AG10803 (cell line): ENCODE results near the gene SLC35F3.

ENCODE experiments used
- DNase-seq: peaks from one replicate; pipeline ENCODE4 v3.0.0; 2010; ENCODE audit warnings: low read depth
- H3K4me3 ChIP-seq: 2 replicates; pipeline ENCODE4 v1.5.1; 2011; ENCODE audit warnings: mild to moderate bottlenecking, low read length, control low read depth
- CTCF ChIP-seq: conservative IDR thresholded peaks from 2 replicates; pipeline ENCODE4 v1.5.1; 2011; ENCODE audit warnings: mild to moderate bottlenecking, low read length, control low read depth, inconsistent platforms

Gene SLC35F3

GRCh38 chr1:234373959-234374254 is 469.4 kb downstream of the SLC35F3 start:
- peak overlapping the region; percentile 97 for H3K4me3 ChIP-seq
- TF ChIP-seq CTCF, result no peak
- DNase-seq, result no peak
